Ishikawa (cell line): ENCODE data around the gene FAM83G.

Source experiments
- CEBPB ChIP-seq: IDR thresholded peaks from 2 replicates; pipeline ENCODE4 v1.6.1; 2012
- CREB1 ChIP-seq: IDR thresholded peaks from 2 replicates; pipeline ENCODE4 v1.6.1; 2012; ENCODE audit warnings: low read depth
- EGR1 ChIP-seq: IDR thresholded peaks from 2 replicates; pipeline ENCODE4 v1.6.1; 2012
- EP300 ChIP-seq: IDR thresholded peaks from 2 replicates; pipeline ENCODE4 v1.6.1; 2012; ENCODE audit warnings: borderline replicate concordance
- FOXM1 ChIP-seq: IDR thresholded peaks from 2 replicates; pipeline ENCODE4 v1.6.1; 2012; ENCODE audit warnings: low read depth, borderline replicate concordance
- MAX ChIP-seq: IDR thresholded peaks from 2 replicates; pipeline ENCODE4 v1.6.1; 2012
- NFIC ChIP-seq: IDR thresholded peaks from 2 replicates; pipeline ENCODE4 v1.6.1; 2012
- RAD21 ChIP-seq: IDR thresholded peaks from 2 replicates; pipeline ENCODE4 v1.6.1; 2012; ENCODE audit warnings: low read depth
- TAF1 ChIP-seq: IDR thresholded peaks from 2 replicates; pipeline ENCODE4 v1.6.1; 2012; ENCODE audit warnings: low read depth, mild to moderate bottlenecking
- TCF12 ChIP-seq: IDR thresholded peaks from 2 replicates; pipeline ENCODE4 v1.6.1; 2012; ENCODE audit warnings: low read depth
- TEAD4 ChIP-seq: IDR thresholded peaks from 2 replicates; pipeline ENCODE4 v1.6.1; 2012
- USF1 ChIP-seq: IDR thresholded peaks from 2 replicates; pipeline ENCODE4 v1.6.1; 2012
- YY1 ChIP-seq: IDR thresholded peaks from 2 replicates; pipeline ENCODE4 v1.6.1; 2012; ENCODE audit warnings: low read depth
- ZBTB7A ChIP-seq: IDR thresholded peaks from 2 replicates; pipeline ENCODE4 v1.6.1; 2012; ENCODE audit warnings: low read depth
- TF ChIP-seq, protein P1 (sequence below): IDR thresholded peaks from 2 replicates; pipeline ENCODE4 v1.6.1; 2012; ENCODE audit warnings: low read depth, mild to moderate bottlenecking

Gene FAM83G

GRCh38 chr17:18932360-18933055, 72.1 kb downstream of the FAM83G start:
- TF ChIP-seq TEAD4 (no peak), ZBTB7A (no peak), EP300 (no peak), NFIC (no peak), TAF1 (no peak), MAX (no peak), CREB1 (no peak), FOXM1 (no peak), CEBPB (no peak), RAD21 (no peak), TCF12 (no peak)
- TF ChIP-seq, protein P1, sequence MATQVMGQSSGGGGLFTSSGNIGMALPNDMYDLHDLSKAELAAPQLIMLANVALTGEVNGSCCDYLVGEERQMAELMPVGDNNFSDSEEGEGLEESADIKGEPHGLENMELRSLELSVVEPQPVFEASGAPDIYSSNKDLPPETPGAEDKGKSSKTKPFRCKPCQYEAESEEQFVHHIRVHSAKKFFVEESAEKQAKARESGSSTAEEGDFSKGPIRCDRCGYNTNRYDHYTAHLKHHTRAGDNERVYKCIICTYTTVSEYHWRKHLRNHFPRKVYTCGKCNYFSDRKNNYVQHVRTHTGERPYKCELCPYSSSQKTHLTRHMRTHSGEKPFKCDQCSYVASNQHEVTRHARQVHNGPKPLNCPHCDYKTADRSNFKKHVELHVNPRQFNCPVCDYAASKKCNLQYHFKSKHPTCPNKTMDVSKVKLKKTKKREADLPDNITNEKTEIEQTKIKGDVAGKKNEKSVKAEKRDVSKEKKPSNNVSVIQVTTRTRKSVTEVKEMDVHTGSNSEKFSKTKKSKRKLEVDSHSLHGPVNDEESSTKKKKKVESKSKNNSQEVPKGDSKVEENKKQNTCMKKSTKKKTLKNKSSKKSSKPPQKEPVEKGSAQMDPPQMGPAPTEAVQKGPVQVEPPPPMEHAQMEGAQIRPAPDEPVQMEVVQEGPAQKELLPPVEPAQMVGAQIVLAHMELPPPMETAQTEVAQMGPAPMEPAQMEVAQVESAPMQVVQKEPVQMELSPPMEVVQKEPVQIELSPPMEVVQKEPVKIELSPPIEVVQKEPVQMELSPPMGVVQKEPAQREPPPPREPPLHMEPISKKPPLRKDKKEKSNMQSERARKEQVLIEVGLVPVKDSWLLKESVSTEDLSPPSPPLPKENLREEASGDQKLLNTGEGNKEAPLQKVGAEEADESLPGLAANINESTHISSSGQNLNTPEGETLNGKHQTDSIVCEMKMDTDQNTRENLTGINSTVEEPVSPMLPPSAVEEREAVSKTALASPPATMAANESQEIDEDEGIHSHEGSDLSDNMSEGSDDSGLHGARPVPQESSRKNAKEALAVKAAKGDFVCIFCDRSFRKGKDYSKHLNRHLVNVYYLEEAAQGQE = no peak

- no peak for TF ChIP-seq RAD21
- no peak for TF ChIP-seq EGR1
- no peak for TF ChIP-seq YY1
- TF ChIP-seq ZBTB7A = no peak
- no peak for TF ChIP-seq USF1
These were observed 75.9 kb downstream of the FAM83G start for GRCh38 chr17:18928628-18929125.

GRCh38 chr17:18925187-18925586, 79.4 kb downstream of the FAM83G start:
- TF ChIP-seq ZBTB7A (no peak), EP300 (no peak), FOXM1 (no peak), RAD21 (no peak), YY1 (no peak), MAX (no peak), TEAD4 (no peak)

DNA sequence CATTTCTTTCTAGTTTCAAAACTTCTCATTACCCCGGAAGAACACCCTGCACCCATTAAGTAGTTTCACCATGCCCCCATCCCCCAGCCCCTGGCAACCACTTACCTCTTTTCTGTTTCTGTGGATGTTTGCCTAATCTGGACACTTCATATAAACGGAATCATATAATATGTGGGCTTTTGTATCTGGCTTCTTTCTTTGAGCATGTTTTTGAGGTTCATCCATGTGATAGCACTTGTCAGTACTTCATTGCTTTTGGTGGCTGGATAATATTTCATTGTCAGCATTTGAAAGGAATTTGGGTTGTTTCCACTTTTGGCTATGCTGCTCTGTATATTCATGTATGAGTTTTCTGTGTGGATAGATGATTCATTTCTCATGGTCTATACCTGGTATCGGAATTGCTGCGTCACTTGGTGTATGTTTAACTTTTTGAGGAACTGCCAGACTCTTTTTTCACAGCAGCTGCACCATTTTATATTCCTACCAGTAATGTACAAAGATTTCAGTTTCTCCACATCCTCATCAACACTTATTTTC, 82.6 kb downstream of the FAM83G start:
- TF ChIP-seq CEBPB (no peak), USF1 (no peak), CREB1 (no peak), TEAD4 (no peak), FOXM1 (no peak), TCF12 (no peak), TAF1 (no peak), EGR1 (no peak), MAX (no peak), EP300 (no peak), NFIC (no peak)
- TF ChIP-seq, protein P1 = no peak

DNA sequence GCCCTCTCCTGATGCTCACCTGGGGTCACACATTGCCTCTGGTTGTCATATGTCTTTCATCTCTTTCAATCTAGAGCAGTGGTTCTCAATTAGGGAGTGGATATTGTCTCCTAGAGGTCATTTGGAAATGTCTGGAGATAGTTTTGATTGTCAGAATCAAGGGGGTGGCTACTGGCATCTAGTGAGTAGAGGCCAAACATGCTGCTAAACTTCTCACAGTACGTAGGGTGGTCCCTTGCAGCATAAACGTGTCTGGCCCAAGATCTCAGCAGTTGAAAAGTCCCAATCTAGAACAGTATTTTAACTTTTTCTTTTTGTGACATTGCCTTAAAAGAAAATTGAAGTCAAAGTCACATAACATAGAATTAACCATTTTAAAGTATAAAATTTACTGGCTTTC, 83.1 kb downstream of the FAM83G start:
- TF ChIP-seq YY1 = no peak
- no peak for TF ChIP-seq FOXM1
- TF ChIP-seq EP300 = no peak
- no peak for TF ChIP-seq RAD21
- no peak for TF ChIP-seq EGR1
- no peak for TF ChIP-seq TAF1
- no peak for TF ChIP-seq TCF12
- no peak for TF ChIP-seq MAX
- TF ChIP-seq, protein P1 = no peak
- TF ChIP-seq CEBPB = no peak
- no peak for TF ChIP-seq CREB1
- no peak for TF ChIP-seq NFIC
- TF ChIP-seq TEAD4 = no peak
- TF ChIP-seq ZBTB7A = no peak
- no peak for TF ChIP-seq USF1
